Measurements from ENCODE around the gene PPP2R5C. TPM values are rescaled to one million over a fixed set of nuclear protein-coding genes. Genes with fewer than 3 reads are reported as not detected.

PPP2R5C gene
- polyA plus RNA-seq, 3 donors: 61.9 to 72.5 (median 64.0) TPM

- no peak overlapping the region for H3K4me3 Mint-ChIP-seq
- H3K27me3 Mint-ChIP-seq (ENCODE audit: low read depth in 3 of 3): peaks cover 0 to 2% (median 0%) of the 10 kb centered on the region in 3 donors
- H2AFZ ChIP-seq (ENCODE audit: insufficient read depth, low read depth, low read length, poor library complexity, severe bottlenecking): no peak overlapping the region
- DNase-seq: no peak
- peaks cover 99% of the 10 kb centered on the region for H3K79me2 ChIP-seq (ENCODE audit: insufficient read depth, low read length)
- no peak overlapping the region for H3K9ac ChIP-seq (ENCODE audit: insufficient read depth, low read length, poor library complexity, severe bottlenecking)
- H4K20me1 ChIP-seq (ENCODE audit: insufficient read depth, low read length): peaks cover 94% of the 10 kb centered on the region
- TF ChIP-seq CTCF (IDR thresholded peaks at IDR 0.05): no peak
- peaks cover 46 to 56% of the 10 kb centered on the region in 2 donors for H3K36me3 Mint-ChIP-seq
- H3K27ac ChIP-seq (ENCODE audit: low read depth in 1 of 2, low read length in 2 of 2): peak overlapping the region in 1 of 2 donors; percentile 27
- H3K9me3 ChIP-seq (replicated peaks in 1 of 2; ENCODE audit: control insufficient read depth in 1 of 2, insufficient read depth in 1 of 2, low read length in 2 of 2): no peaks in the 10 kb centered on the region
- H3K4me1 Mint-ChIP-seq: no peaks in the 10 kb centered on the region
- H3K4me1 ChIP-seq (ENCODE audit: control insufficient read depth in 1 of 2, insufficient read depth in 2 of 2, low read length in 2 of 2): no peaks in the 10 kb centered on the region
- H3K4me3 ChIP-seq (replicated peaks in 1 of 3; ENCODE audit: low read depth in 2 of 3, low read length in 3 of 3): no peak overlapping the region
- H3K27ac Mint-ChIP-seq: peak overlapping the region in 3 of 7 donors; percentile 11 to 44 (median 34)
- peaks cover 13 to 57% of the 10 kb centered on the region in 2 donors for H3K36me3 ChIP-seq (replicated peaks in 1 of 2; ENCODE audit: control insufficient read depth in 1 of 2, insufficient read depth in 2 of 2, low read length in 2 of 2)
- intact Hi-C loops (cut with micrococcal nuclease): no loop called here
- 100% methylated on average over 2 of the region's 8 CpGs for WGBS (ENCODE audit: insufficient coverage)
- no peaks in the 10 kb centered on the region for H3K27me3 ChIP-seq (ENCODE audit: control insufficient read depth in 2 of 2, insufficient read depth in 2 of 2, low read length in 2 of 2)
- no peak overlapping the region for H3K4me2 ChIP-seq (replicated peaks; ENCODE audit: extremely low read depth, low read length, poor library complexity, severe bottlenecking)
- H3K9me3 Mint-ChIP-seq: no peaks in the 10 kb centered on the region
Measured at GRCh38 chr14:101836135-101836534, 74.6 kb downstream of the PPP2R5C start.

GRCh38 chr14:101838476-101838875 lies 77.0 kb downstream of the PPP2R5C start:
- WGBS (ENCODE audit: insufficient coverage): 100% methylated on average over 1 of the region's 5 CpGs
- H3K4me3 Mint-ChIP-seq: no peak overlapping the region

More at GRCh38 chr14:101838476-101838875, 77.0 kb downstream of the PPP2R5C start:
- Mint-ChIP-seq H3K27ac (peak overlapping the region in 2 of 7 donors; percentile 47 to 65), H3K9me3 (no peaks in the 10 kb centered on the region), H3K27me3 (ENCODE audit: low read depth in 3 of 3) (peaks cover 0 to 2% (median 0%) of the 10 kb centered on the region in 3 donors), H3K4me1 (peaks cover 3% of the 10 kb centered on the region), H3K36me3 (peaks cover 32 to 43% of the 10 kb centered on the region in 2 donors)
- no peak for TF ChIP-seq CTCF (IDR thresholded peaks at IDR 0.05)
- no peak overlapping the region for H3K4me2 ChIP-seq (replicated peaks; ENCODE audit: extremely low read depth, low read length, poor library complexity, severe bottlenecking)
- H3K4me3 ChIP-seq (replicated peaks in 1 of 3; ENCODE audit: low read depth in 2 of 3, low read length in 3 of 3): no peak overlapping the region
- H4K20me1 ChIP-seq (ENCODE audit: insufficient read depth, low read length): peaks cover 95% of the 10 kb centered on the region
- no peak overlapping the region for H3K9ac ChIP-seq (ENCODE audit: insufficient read depth, low read length, poor library complexity, severe bottlenecking)
- peaks cover 99% of the 10 kb centered on the region for H3K79me2 ChIP-seq (ENCODE audit: insufficient read depth, low read length)
- H3K27me3 ChIP-seq (ENCODE audit: control insufficient read depth in 2 of 2, insufficient read depth in 2 of 2, low read length in 2 of 2): no peaks in the 10 kb centered on the region
- H3K9me3 ChIP-seq (replicated peaks in 1 of 2; ENCODE audit: control insufficient read depth in 1 of 2, insufficient read depth in 1 of 2, low read length in 2 of 2): no peaks in the 10 kb centered on the region
- H2AFZ ChIP-seq (ENCODE audit: insufficient read depth, low read depth, low read length, poor library complexity, severe bottlenecking): no peak overlapping the region
- H3K27ac ChIP-seq (ENCODE audit: low read depth in 1 of 2, low read length in 2 of 2): no peak overlapping the region
- intact Hi-C loops (cut with micrococcal nuclease): no loop called here
- peaks cover 7 to 35% of the 10 kb centered on the region in 2 donors for H3K36me3 ChIP-seq (replicated peaks in 1 of 2; ENCODE audit: control insufficient read depth in 1 of 2, insufficient read depth in 2 of 2, low read length in 2 of 2)
- H3K4me1 ChIP-seq (ENCODE audit: control insufficient read depth in 1 of 2, insufficient read depth in 2 of 2, low read length in 2 of 2): peaks cover 0 to 3% of the 10 kb centered on the region in 2 donors
- DNase-seq: no peak

Measured in CD14-positive monocyte (primary cell).